ENCODE data around the gene SLC44A1. TPM values are rescaled to one million over a fixed set of nuclear protein-coding genes. Genes with fewer than 3 reads are reported as not detected.
A peak's percentile ranks its signal among the peaks of the same experiment; 100 is the strongest.

SLC44A1 gene
- total RNA-seq, 1 donor from 2014 or later, result 42.7 TPM

- no peak for DNase-seq
These were observed 152.4 kb downstream of the SLC44A1 start for GRCh38 chr9:105396901-105397300.

DNA sequence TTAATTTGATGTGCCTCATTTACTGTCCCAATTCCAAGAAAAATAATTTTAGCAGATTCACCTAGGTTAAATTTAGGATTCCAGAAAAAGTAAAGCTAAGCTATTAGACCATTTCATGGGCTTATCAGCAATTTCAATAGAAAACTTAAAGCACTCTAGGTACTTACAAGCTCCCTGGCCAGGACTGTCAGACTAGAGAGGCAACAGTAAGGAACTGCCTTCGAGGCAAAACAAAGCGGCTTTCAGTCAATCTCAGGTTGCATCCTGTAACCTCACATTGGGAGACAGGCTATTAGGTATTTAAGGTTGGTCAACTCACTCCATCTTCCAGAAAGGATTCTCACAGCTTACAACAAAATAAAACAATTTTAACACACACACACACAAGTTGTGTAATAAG is 154.7 kb downstream of the SLC44A1 start:
- DNase-seq, result no peak

GRCh38 chr9:105401651-105402050 is 157.2 kb downstream of the SLC44A1 start:
- peak; percentile 47 for DNase-seq

DNA sequence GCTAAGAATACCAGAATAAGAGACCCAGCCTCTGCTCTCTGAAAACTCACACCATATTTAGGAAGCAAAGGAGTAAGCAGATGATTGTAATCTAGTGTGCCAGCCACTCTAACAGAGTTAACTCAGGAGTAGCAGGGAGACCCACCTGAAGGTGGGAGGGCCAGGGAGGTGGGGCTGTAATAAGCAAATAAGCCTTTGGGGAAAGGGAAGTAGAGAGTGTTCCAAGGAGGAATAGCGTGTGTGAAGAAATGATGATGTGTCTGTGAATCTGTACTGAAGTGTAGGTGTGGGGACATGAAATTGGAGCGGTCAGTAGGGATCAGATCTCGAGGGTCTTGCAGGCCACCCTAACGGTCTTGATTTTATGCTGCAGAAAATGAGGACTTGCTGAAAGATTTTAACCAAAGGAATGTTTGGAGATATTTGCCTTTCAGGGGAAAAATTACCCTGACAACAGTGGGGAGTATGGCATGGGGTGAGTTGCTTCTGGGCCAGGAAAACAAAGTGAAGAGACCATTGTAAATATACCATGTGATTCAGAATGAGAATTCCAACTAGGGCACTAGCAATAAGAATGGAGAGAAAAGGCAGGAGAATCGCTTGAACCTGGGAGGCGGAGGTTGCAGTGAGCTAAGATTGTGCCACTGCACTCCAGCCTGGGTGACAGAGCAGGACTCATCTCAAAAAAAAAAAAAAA is 159.2 kb downstream of the SLC44A1 start:
- DNase-seq, result no peak

DNA sequence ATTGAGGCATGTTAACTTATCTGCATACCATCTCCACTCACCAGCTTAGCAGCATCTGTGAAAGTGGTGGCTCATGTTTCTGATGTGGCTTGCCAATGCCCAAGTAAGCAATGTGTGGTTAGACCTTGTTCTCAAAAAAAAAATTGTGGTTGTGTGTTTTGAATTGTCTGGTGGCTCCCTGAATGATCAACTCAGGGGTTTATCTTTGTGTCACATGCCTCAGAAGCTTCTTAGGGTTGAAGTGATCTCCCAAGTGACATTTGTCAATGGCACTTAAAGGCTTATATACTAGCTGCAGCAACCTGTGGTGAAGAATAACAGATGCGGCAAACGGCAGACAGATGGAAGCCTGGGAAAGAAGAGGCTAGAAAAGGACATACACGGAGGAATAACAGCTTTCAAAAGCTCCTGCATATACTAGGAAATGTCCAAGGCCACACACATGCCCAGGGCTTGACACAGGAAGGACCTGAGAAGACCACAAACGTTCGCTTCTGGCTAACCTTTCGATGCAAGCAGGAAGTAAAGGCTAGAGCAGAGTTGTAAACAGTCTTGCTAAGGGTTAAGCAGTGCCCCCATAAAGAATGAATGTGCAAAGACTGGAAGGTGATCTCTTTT is 161.2 kb downstream of the SLC44A1 start:
- peak; percentile 22 for DNase-seq

GRCh38 chr9:105406369-105406768 is 161.9 kb downstream of the SLC44A1 start:
- DNase-seq, result no peak

DNA sequence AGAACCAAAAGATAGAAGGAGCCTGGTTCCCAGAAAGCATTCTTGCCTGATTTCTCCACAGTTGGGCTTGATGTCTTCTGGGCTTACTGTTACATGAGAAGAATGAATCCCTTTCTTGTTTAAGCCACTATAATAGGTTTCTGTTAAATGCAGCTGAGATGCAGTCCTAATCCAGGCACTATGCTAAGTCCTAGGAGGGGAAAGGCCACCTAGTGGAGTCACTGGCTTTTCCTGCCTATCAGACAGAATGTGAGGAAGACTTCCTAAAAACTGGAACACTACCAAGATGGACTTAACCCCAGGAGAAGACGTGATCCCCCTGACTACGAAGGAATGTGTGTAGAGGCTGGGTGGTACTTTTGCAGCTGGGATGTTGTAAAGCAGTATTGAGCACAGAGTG is 169.1 kb downstream of the SLC44A1 start:
- peak; percentile 48 for DNase-seq

DNA sequence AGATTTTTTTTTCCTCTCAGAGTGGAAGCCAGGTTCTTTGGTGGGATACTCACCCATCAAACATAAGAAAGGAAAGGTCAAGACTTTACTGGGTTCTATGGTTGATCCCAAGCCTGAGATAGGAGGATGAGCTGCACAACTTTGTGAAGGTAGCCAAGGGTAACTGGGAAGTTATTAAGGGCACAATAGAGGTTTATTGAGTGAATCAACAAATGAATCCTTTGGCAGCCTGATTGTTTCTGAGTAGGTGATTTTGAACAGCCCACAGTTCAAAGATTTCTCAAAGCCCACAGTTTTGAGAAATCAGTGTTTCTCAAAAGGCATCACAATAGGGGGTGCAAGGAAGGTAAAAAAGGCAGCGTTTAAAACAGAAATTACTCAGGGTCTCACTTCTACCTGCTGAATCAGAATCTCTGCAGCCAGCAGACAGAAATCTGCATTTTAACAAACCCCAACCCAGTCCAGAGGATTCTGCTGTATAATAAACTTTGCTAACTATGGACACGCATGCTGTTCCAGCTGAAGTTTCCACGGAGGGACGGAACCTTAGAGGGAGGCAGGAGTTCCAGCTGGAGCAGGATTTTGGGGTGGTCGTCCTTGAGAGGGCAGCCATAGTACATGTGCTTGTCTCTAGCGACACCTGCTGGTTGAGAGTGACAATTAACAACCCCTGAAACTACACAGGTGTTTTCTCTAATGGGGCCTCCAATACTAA is 170.7 kb downstream of the SLC44A1 start:
- DNase-seq, result peak; percentile 80

- DNase-seq, result no peak
These were observed 171.2 kb downstream of the SLC44A1 start for GRCh38 chr9:105415662-105415980.

GRCh38 chr9:105416840-105417239 is 172.4 kb downstream of the SLC44A1 start:
- DNase-seq, result no peak

DNA sequence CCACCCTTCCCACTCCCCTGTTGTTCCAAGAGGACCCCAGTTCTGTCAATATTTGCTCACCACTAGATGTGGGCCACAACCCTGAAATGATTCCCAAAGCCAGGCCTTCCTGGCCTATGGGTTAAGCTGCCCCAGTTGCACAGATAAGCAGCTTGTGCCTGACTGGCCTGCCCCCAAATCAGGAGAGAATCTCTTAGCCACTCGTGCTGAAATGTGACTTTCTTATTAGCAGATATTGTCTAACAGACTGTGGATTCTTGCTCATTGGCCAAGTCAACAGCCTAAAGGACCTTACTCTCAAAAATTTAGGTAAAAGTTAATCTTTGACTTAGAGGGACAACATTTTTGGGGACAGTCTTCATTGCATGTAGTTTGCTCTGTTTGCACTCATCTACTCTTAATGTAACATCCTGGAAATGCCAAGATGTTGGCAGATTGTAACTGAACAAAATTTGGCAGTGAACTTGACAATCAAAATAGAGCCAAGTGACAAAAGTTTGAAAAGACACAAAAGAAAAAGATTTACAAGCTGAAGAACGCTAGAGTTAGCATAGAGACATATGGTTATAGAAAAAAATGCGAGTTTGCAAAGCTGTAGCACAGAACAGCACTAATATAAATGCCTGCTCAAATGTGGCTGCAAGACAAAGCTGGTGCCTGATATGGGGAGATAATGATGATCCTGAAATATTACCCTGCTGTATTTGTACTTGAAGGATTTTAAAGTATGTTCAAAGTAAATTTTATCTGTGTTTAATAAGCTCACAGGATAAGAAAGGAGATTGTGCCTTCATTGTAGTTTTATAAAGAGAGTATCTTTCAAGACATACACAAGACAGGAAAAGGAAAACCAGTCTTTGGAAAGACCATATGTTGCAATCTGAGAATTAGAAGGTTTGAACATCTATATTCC is 174.4 kb downstream of the SLC44A1 start:
- no peak for DNase-seq

GRCh38 chr9:105419816-105420597 is 175.6 kb downstream of the SLC44A1 start:
- DNase-seq, result no peak

DNA sequence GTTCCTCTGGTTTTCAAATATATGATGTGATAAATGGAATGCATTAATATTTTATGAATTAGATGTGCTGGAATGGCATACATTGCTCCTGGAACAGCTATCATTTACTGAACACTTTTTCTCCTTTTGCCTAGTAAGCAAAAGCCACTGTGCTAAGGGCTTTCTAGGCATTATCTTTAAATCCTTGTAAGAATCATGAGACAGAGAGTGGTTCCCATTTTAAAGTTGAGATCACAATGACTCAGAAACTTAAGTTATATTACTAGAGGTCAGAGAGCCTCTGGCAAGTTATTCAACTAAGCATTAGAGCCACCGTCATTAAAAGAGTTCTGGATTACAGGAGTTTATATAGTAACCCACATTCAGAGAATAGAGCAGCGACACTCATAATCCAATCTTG is 176.7 kb downstream of the SLC44A1 start:
- DNase-seq, result no peak

GRCh38 chr9:105421864-105422263 is 177.4 kb downstream of the SLC44A1 start:
- DNase-seq, result no peak

- DNase-seq, result peak; percentile 43
These were observed 181.5 kb downstream of the SLC44A1 start for GRCh38 chr9:105425816-105426433.

- no peak for DNase-seq
These were observed 182.2 kb downstream of the SLC44A1 start for GRCh38 chr9:105426657-105427056.

DNA sequence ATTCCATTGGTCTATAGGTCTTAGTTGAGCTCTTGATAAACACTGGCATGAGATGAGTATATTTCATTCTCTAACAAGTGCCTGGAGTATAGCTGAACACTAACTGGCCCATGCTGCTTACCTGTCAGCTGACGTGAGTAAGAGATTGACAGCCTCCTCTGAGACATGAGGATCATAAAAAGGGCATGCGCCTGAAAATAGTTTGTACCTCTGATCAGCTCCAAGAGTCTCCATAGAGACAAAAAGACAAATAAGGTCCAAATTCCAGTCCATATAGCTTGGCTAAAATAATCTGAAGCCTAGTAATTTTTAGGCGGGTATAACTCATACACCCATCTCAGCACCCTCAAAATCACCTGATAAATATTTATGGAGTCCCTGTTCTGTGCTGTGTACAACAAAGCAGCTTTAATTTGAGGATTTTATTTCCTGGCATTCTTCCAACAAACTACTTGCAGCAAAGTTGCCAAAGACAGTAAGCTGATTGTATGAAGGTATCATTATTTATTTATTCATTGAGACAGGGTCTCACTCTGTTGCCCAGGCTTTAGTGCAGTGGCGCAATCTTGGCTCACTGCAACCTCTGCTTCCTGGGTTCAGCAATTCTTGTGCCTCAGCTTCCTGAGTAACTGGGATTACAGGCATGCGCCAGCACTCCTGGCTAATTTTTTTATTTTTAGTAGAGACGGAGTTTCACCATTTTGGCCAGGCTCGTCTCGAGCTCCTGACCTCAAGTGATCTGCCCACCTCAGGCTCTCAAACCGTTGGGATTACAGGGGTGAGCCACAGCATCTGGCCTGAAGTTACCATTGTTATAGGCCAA is 187.2 kb downstream of the SLC44A1 start:
- DNase-seq, result no peak

DNA sequence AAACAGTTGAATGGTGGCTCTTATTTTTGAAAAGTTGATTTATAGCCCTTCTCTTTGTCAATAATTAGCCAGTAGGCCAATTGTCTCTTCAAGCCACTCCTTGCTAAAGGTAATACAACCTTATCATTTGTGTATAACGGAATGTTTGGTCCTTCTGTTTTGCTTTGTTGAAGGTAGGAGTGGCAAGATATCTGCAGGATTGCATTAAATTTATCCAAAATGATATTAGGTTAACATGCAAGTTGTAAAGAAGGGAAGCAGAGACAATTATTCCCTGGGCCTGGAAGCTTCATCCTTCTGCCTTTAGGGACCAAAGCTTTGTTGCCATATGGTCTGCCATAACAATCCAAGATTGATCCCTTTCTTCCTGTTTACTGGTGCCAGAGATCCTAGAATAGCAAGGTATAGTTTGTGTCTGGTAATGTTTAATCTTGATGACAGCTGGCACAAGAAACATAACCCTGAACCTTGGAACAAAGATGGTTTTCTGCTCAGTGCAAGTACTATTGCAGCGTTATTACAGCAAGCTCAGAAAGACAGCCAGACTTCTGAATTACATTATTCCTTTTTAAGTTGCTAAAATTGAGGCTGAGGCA is 187.9 kb downstream of the SLC44A1 start:
- DNase-seq, result no peak

DNA sequence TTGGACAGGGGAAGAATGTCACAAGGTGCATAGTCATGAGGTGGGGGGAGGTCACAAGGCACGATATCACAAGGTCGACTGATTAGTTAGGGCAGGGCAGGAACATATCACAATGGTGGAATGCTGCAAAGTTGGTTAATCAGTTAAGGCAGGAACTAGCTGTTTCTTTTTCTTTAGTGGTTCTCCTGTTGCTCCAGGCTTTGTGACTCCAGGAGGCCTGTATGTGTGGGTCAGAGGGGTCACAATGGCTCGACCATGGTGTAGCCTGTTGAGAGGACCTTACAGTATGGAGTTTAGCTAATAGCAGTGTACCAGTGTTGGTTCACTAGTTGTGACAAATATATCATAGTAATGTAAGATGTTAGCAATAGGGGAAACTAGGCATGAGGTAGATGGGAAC is 191.0 kb downstream of the SLC44A1 start:
- no peak for DNase-seq

DNA sequence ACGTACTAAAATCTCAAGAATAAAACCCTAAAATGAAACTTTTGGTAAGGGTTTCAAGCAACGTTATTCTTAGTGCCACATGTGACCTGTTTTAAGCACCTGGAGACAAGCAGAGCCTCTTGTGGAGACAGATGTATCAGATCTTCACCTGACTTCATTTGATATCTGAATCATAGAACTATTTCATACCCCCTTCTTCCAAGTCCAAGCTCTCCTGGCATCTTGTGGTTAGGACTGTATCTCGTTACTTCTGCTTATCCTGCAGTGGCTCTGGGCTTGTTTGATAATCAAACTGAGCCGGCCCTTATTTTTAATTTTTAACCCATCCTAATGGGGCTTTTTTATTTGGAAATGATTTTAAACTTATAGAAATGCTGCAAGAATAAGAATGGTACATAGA is 192.3 kb downstream of the SLC44A1 start:
- DNase-seq, result no peak
